SK-N-MC (cell line): Measurements from ENCODE around the gene PTPRK.

Source experiments
- EZH2 ChIP-seq: fragments of 200-600 bp; sonication (generic); IDR thresholded peaks from one replicate; pipeline ENCODE4 v1.6.1; 2017; ENCODE audit warnings: antibody characterized with exemption
- POLR2AphosphoS5 ChIP-seq: IDR thresholded peaks from 2 replicates; pipeline ENCODE4 v1.6.1; 2012; ENCODE audit warnings: mild to moderate bottlenecking, low read depth, low read length, borderline replicate concordance

DNA sequence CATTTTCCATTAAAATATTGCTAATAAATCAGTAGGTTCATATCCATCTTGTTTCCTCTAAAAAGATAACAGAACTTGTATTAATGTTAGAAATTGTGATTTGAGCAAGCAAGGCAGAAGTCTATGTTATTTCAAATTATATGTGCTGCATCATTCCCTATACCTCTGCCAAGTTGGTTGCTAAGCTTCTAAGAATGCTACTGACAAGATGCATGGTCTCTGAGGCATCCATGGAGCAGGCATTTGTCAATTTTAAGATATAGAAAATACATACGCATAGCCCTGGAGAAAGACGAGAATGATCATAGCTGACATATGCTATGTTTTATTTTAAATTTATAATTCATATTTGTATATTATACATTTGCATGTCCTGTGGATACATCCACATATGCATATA is 451.2 kb downstream of the PTPRK start:
- TF ChIP-seq POLR2AphosphoS5 (no peak), EZH2 (no peak)
